Karpas-422 (cell line): ENCODE results near the gene ZNF25. TPM values are rescaled to one million over a fixed set of nuclear protein-coding genes. Genes with fewer than 3 reads are reported as not detected.
"Not testable (repeated sequence)": the region's sequence is repeated elsewhere in the genome, so short reads cannot be mapped to it uniquely, and the experiment has no call there.

ENCODE experiments used
- DNase-seq: peaks from one replicate; pipeline ENCODE4 v3.0.0-alpha.2; 2015
- H2AFZ ChIP-seq: fragments of 200-600 bp; sonication (generic); 2 replicates; pipeline ENCODE4 v1.6.1; 2014; ENCODE audit warnings: antibody characterized with exemption, low read length, mixed read lengths
- H3K27ac ChIP-seq: fragments of 200-600 bp; sonication (generic); 2 replicates; pipeline ENCODE4 v1.5.1; 2014; ENCODE audit warnings: mild to moderate bottlenecking, low read length, moderate library complexity
- H3K27me3 ChIP-seq: fragments of 200-600 bp; sonication (generic); 2 replicates; pipeline ENCODE4 v1.6.1; 2014; ENCODE audit warnings: low read length, mixed read lengths
- H3K36me3 ChIP-seq: fragments of 200-600 bp; sonication (generic); 2 replicates; pipeline ENCODE4 v1.6.1; 2014; ENCODE audit warnings: low read length, mixed read lengths; ENCODE audit not compliant: insufficient read depth
- H3K4me1 ChIP-seq: fragments of 200-600 bp; sonication (generic); 2 replicates; pipeline ENCODE4 v1.6.1; 2014; ENCODE audit warnings: mild to moderate bottlenecking, low read length, mixed read lengths
- H3K4me2 ChIP-seq: fragments of 200-600 bp; sonication (generic); 2 replicates; pipeline ENCODE4 v1.6.1; 2014; ENCODE audit warnings: low read length, low read depth, mild to moderate bottlenecking; ENCODE audit not compliant: poor library complexity, severe bottlenecking
- H3K4me3 ChIP-seq: fragments of 200-600 bp; sonication (generic); 2 replicates; pipeline ENCODE4 v1.5.1; 2014; ENCODE audit warnings: mild to moderate bottlenecking, antibody characterized with exemption, low read length, mixed read lengths
- H3K79me2 ChIP-seq: fragments of 200-600 bp; sonication (generic); 2 replicates; pipeline ENCODE4 v1.6.1; 2014; ENCODE audit warnings: mild to moderate bottlenecking, low read length, mixed read lengths
- H3K9ac ChIP-seq: fragments of 200-600 bp; sonication (generic); 2 replicates; pipeline ENCODE4 v1.6.0; 2014; ENCODE audit warnings: low read length
- H3K9me2 ChIP-seq: fragments of 200-600 bp; sonication (generic), shearing (Covaris generic); replicated peaks from 2 replicates; pipeline ENCODE4 v1.6.0; 2014; ENCODE audit warnings: mild to moderate bottlenecking, low read length, moderate library complexity; ENCODE audit not compliant: insufficient read depth
- H3K9me3 ChIP-seq: fragments of 300-700, 200-600 bp; sonication (generic); 2 replicates; pipeline ENCODE4 v1.6.1; 2014; ENCODE audit warnings: low read length, mixed read lengths
- H4K20me1 ChIP-seq: fragments of 200-600 bp; sonication (generic); 2 replicates; pipeline ENCODE4 v1.6.1; 2014; ENCODE audit warnings: mild to moderate bottlenecking, antibody characterized with exemption, low read length, low read depth; ENCODE audit not compliant: insufficient read depth
- small RNA-seq: library from RNA; depleted of rRNA; stranded (forward); fragments of <200 nt; gene quantifications from one replicate; pipeline ENCODE3, GENCODE V24; 2014
- total RNA-seq: library from RNA; depleted of rRNA; stranded (reverse); fragments of >200 nt; shearing (Covaris generic); gene quantifications from 2 replicates; pipeline ENCODE4 v1.2.3, GENCODE V29; 2014; ENCODE audit warnings: low replicate concordance; rRNA removed

ZNF25 gene
- total RNA-seq, 1 experiment from 2014 or later: 5.6 TPM

DNA sequence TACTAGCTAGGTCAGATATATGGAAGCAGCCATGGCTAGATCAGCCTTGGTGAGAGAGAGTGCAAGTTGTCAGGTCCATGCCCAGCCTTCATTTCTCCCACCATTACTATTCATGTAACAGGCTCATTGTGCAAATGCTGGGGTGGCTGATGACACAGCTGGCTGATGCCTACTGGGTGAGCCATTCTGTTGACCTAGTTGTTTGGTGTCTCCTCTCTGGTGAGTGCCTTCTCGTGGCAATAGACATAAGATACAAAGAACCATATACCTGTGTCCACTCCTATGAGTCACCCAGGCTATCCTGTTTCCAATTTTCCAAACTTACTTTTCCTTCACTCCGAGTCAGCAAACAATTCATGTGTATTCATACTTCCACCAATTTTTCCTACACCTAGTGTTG lies 46.0 kb downstream of the ZNF25 start:
- no peak overlapping the region for H2AFZ ChIP-seq
- no peaks in the 10 kb centered on the region for H3K27me3 ChIP-seq
- no peak overlapping the region for H3K4me2 ChIP-seq
- no peaks in the 10 kb centered on the region for H3K79me2 ChIP-seq
- no peak overlapping the region for H3K9ac ChIP-seq
- H3K4me1 ChIP-seq: no peaks in the 10 kb centered on the region
- no peaks in the 10 kb centered on the region for H4K20me1 ChIP-seq
- no peaks in the 10 kb centered on the region for H3K9me2 ChIP-seq
- H3K4me3 ChIP-seq: no peak overlapping the region
- H3K27ac ChIP-seq: no peak overlapping the region
- H3K9me3 ChIP-seq: no peaks in the 10 kb centered on the region
- DNase-seq: no peak
- no peaks in the 10 kb centered on the region for H3K36me3 ChIP-seq

DNA sequence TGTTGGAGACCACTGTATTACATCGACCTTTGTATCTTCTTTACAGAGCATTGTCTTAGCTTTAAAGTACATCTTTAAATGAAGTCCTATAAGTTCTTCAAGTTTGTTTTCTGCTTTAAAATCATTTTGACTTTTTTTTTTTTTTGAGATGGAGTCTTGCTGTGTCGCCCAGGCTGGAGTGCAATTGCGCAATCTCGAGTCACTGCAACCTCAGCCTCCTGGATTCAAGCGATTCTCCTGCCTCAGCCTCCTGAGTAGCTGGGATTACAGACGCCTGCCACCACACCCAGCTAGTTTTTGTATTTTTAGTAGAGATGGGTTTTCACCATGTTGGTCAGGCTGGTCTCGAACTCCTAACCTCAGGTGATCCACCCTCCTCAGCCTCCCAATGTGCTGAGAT lies 68.3 kb downstream of the ZNF25 start:
- H3K27ac ChIP-seq, H3K79me2 ChIP-seq, H4K20me1 ChIP-seq, H3K4me1 ChIP-seq, H3K4me2 ChIP-seq, H3K9me3 ChIP-seq, H3K9ac ChIP-seq, H2AFZ ChIP-seq, H3K4me3 ChIP-seq, DNase-seq, H3K36me3 ChIP-seq, H3K9me2 ChIP-seq, H3K27me3 ChIP-seq: not testable (repeated sequence)

DNA sequence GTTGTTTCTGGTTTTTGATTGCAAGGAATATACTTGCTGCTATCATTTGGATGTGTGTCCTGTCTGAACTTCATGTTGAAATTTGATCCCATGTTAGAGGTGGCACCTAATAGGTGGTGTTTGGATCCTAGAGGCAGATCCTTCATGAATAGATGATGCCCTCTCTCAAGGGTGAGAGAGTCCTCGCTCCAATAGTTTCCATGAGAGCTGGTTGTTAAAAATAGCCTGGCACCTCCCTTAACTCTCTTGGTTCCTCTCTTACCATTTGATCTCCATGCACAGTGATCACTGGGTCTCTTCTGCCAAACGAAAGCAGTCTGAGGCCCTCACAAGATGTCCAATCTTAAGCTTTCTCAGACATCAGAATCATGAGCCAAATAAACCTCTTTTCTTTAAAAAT lies 70.1 kb downstream of the ZNF25 start:
- no peaks in the 10 kb centered on the region for H3K4me1 ChIP-seq
- H3K27me3 ChIP-seq: no peaks in the 10 kb centered on the region
- H3K9me2 ChIP-seq: no peaks in the 10 kb centered on the region
- H4K20me1 ChIP-seq: no peaks in the 10 kb centered on the region
- no peaks in the 10 kb centered on the region for H3K79me2 ChIP-seq
- no peak overlapping the region for H2AFZ ChIP-seq
- H3K9me3 ChIP-seq: no peaks in the 10 kb centered on the region
- no peak overlapping the region for H3K27ac ChIP-seq
- no peak overlapping the region for H3K4me2 ChIP-seq
- no peaks in the 10 kb centered on the region for H3K36me3 ChIP-seq
- DNase-seq: no peak
- no peak overlapping the region for H3K9ac ChIP-seq
- H3K4me3 ChIP-seq: no peak overlapping the region

Small RNA genes lying within 50 kb of the gene (small RNA-seq; reads per million reads assigned to genes)
- gene RF00019: not detected

Other genes starting within 250 kb of the ZNF25 start
- gene ZNF248, start 119.0 kb downstream of the ZNF25 start, total RNA-seq: 17.7 and 27.6 TPM in 2 replicates
- 24.0 and 38.9 TPM in 2 replicates for gene ZNF33A, start 34.0 kb upstream of the ZNF25 start, total RNA-seq
- gene ZNF37A, start 117.7 kb upstream of the ZNF25 start, total RNA-seq: 18.0 and 28.4 TPM in 2 replicates